ENCODE measurements around the gene ENGASE. TPM values are rescaled to one million over a fixed set of nuclear protein-coding genes. Genes with fewer than 3 reads are reported as not detected.

The ENGASE gene
- total and polyA plus RNA-seq, 2 experiments from 2014 or later: 9.0 to 27.1 TPM

- H3K27ac ChIP-seq (ENCODE audit: low read depth): no peak overlapping the region
- no peak for TF ChIP-seq NANOG (IDR thresholded peaks at IDR 0.05; ENCODE audit: borderline replicate concordance)
- no peak for TF ChIP-seq ETS1 (IDR thresholded peaks at IDR 0.05)
- TF ChIP-seq ZNF114 (CRISPR knock-in tag; IDR thresholded peaks at IDR 0.05): no peak
- no peak for TF ChIP-seq CTCF (conservative IDR thresholded peaks at IDR 0.05; ENCODE audit: low read depth in 2 of 2)
- TF ChIP-seq STAT1 (IDR thresholded peaks at IDR 0.05; ENCODE audit: unreplicated experiment): no peak
- TF ChIP-seq REST (IDR thresholded peaks at IDR 0.05; ENCODE audit: unreplicated experiment): no peak
- TF ChIP-seq POLR2AphosphoS5 (IDR thresholded peaks at IDR 0.05; ENCODE audit: low read depth): no peak
- TF ChIP-seq CREB1 (CRISPR knock-in tag; IDR thresholded peaks at IDR 0.05; ENCODE audit: low read depth): no peak
- no peak for TF ChIP-seq EZH2 (IDR thresholded peaks at IDR 0.05; ENCODE audit: low read depth, unreplicated experiment)
- TF ChIP-seq ZNF462 (CRISPR knock-in tag; IDR thresholded peaks at IDR 0.05): no peak
- TF ChIP-seq EZH2phosphoT487 (IDR thresholded peaks at IDR 0.05; ENCODE audit: unreplicated experiment): no peak
- TF ChIP-seq ZNF331 (CRISPR knock-in tag; IDR thresholded peaks at IDR 0.05; ENCODE audit: low read depth): no peak
- TF ChIP-seq JUNB (IDR thresholded peaks at IDR 0.05; ENCODE audit: unreplicated experiment): no peak
Measured at GRCh38 chr17:79085921-79086551, 11.4 kb downstream of the ENGASE start.

More at GRCh38 chr17:79085921-79086551, 11.4 kb downstream of the ENGASE start:
- DNase-seq (ENCODE audit: low spot score) (no peak), ATAC-seq (no peak)
- no peaks in the 10 kb centered on the region for H4K20me1 ChIP-seq (replicated peaks; ENCODE audit: insufficient read depth)
- peaks cover 3% of the 10 kb centered on the region; the same call in 2 of the 3 replicates for H3K4me1 Mint-ChIP-seq
- H3K36me3 ChIP-seq (ENCODE audit: insufficient read depth): no peaks in the 10 kb centered on the region
- no peak overlapping the region for H3K4me3 Mint-ChIP-seq
- H3K27me3 ChIP-seq (ENCODE audit: insufficient read depth): no peaks in the 10 kb centered on the region
- H3K4me2 ChIP-seq: no peak overlapping the region
- H3F3A ChIP-seq (replicated peaks; ENCODE audit: low read depth): no peaks in the 10 kb centered on the region
- H3K27ac Mint-ChIP-seq: no peak overlapping the region
- no peaks in the 10 kb centered on the region for H3K79me2 ChIP-seq (replicated peaks; ENCODE audit: insufficient read depth)
- H3K27me3 Mint-ChIP-seq (ENCODE audit: insufficient read depth, low read depth, poor library complexity): peaks cover 10% of the 10 kb centered on the region
- H3K36me3 Mint-ChIP-seq (ENCODE audit: low read depth): peaks cover 22% of the 10 kb centered on the region
- H3K4me3 ChIP-seq: no peak overlapping the region
- H3K9me3 Mint-ChIP-seq: peaks cover 4% of the 10 kb centered on the region; the same call in 1 of the 3 replicates
- no peaks in the 10 kb centered on the region for H3K9me2 ChIP-seq (ENCODE audit: insufficient read depth)
- H3K4me1 ChIP-seq (ENCODE audit: insufficient read depth): no peaks in the 10 kb centered on the region
- no peak overlapping the region for H2AFZ ChIP-seq

Measured in GM23338 (cell line).